Measurements from ENCODE around the gene UPK3A.

DNA sequence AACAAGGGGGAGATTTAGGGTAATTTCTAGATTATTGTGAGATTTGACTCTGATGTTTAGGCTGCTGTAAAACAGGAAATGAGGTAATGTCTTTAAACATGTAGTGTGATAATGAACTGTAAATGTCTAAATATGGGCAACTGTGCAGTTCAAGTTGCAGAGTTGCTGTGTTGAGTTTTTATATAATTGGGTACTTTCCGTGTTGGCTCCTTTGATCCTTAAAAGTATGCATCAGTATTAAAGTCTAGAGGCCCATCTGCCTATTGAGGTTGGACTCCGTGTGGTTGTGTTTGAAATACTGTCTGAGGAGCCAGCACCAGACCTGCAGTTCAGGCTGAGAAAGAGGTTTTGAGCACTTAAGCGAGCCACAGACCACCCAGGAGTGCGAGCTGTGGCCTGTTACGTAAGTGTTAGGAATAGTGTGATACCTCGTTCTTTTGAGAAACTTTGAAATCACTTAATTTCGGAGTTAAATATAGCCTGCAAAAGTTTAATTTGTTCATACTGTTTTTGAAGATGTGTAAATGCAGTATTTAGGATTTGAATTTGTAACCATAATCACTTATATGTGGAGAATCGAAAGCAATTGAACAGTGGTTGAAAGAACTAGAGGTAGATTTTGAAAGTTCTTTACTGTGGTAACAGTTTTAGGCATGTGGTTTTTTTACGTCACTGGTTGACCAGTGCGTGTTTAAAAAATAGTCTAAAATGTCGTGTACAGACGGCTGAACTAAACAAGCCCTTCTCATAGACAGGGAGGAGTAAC is 34.0 kb downstream of the UPK3A start:
- TF ChIP-seq, protein P1, sequence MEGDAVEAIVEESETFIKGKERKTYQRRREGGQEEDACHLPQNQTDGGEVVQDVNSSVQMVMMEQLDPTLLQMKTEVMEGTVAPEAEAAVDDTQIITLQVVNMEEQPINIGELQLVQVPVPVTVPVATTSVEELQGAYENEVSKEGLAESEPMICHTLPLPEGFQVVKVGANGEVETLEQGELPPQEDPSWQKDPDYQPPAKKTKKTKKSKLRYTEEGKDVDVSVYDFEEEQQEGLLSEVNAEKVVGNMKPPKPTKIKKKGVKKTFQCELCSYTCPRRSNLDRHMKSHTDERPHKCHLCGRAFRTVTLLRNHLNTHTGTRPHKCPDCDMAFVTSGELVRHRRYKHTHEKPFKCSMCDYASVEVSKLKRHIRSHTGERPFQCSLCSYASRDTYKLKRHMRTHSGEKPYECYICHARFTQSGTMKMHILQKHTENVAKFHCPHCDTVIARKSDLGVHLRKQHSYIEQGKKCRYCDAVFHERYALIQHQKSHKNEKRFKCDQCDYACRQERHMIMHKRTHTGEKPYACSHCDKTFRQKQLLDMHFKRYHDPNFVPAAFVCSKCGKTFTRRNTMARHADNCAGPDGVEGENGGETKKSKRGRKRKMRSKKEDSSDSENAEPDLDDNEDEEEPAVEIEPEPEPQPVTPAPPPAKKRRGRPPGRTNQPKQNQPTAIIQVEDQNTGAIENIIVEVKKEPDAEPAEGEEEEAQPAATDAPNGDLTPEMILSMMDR (IDR thresholded peaks at IDR 0.05): no peak
- TF ChIP-seq POLR2A (IDR thresholded peaks at IDR 0.05; ENCODE audit: low read depth) (no peak), POLR2AphosphoS5 (IDR thresholded peaks at IDR 0.05) (no peak), EP300 (IDR thresholded peaks at IDR 0.05) (no peak)
